Smooth muscle cell (in vitro differentiated cells): Measurements from ENCODE around the gene CASZ1. TPM values are rescaled to one million over a fixed set of nuclear protein-coding genes. Genes with fewer than 3 reads are reported as not detected.

Source experiments
- DNase-seq: peaks from one replicate; lab custom pipeline; 2025; ENCODE audit not compliant: unreplicated experiment; lab: John Stamatoyannopoulos, UW
- H2AFZ ChIP-seq: fragments of 200-600 bp; sonication (generic); 2 replicates; pipeline ENCODE4 v1.6.0; 2016; ENCODE audit warnings: antibody characterized with exemption, low read depth, mild to moderate bottlenecking
- H3F3A ChIP-seq: fragments of 200-600 bp; sonication (generic); 2 replicates; pipeline ENCODE4 v1.6.0; 2017; ENCODE audit warnings: antibody characterized with exemption, low read depth
- H3K27ac ChIP-seq: fragments of 200-600 bp; sonication (generic); 2 replicates; pipeline ENCODE4 v1.5.1; 2016; ENCODE audit warnings: low read depth, mild to moderate bottlenecking
- H3K27me3 ChIP-seq: fragments of 200-600 bp; sonication (generic); 2 replicates; pipeline ENCODE4 v1.6.1; 2016; ENCODE audit warnings: low read depth, mild to moderate bottlenecking
- H3K36me3 ChIP-seq: fragments of 200-600 bp; sonication (generic); 2 replicates; pipeline ENCODE4 v1.5.1; 2016; ENCODE audit warnings: low read depth
- H3K4me1 ChIP-seq: fragments of 200-600 bp; sonication (generic); 2 replicates; pipeline ENCODE4 v1.5.1; 2016; ENCODE audit warnings: low read depth
- H3K4me2 ChIP-seq: fragments of 200-600 bp; sonication (generic); 2 replicates; pipeline ENCODE4 v1.6.0; 2016; ENCODE audit warnings: mild to moderate bottlenecking
- H3K4me3 ChIP-seq: fragments of 200-600 bp; sonication (generic); 2 replicates; pipeline ENCODE4 v1.5.1; 2016; ENCODE audit warnings: mild to moderate bottlenecking
- H3K79me2 ChIP-seq: fragments of 200-600 bp; sonication (generic); 2 replicates; pipeline ENCODE4 v1.6.0; 2016; ENCODE audit warnings: low read depth, mild to moderate bottlenecking
- H3K9ac ChIP-seq: fragments of 200-600 bp; sonication (generic); 2 replicates; pipeline ENCODE4 v1.6.0; 2016; ENCODE audit warnings: low read depth
- H3K9me3 ChIP-seq: fragments of 200-600 bp; sonication (generic); replicated peaks from 2 replicates; pipeline ENCODE4 v1.5.1; 2016; ENCODE audit warnings: low read depth
- H4K20me1 ChIP-seq: fragments of 200-600 bp; sonication (generic); 2 replicates; pipeline ENCODE4 v1.6.0; 2016; ENCODE audit warnings: low read depth
- CTCF ChIP-seq: fragments of 200-600 bp; sonication (generic); IDR thresholded peaks from 2 replicates; pipeline ENCODE4 v1.5.1; 2017; ENCODE audit warnings: borderline replicate concordance, mild to moderate bottlenecking, antibody characterized with exemption; ENCODE audit not compliant: insufficient read depth, poor library complexity, severe bottlenecking
- WGBS: methylation state at CpG from one replicate; pipeline ENCODE4 v1.1.7; 2016; ENCODE audit warnings: low lambda C conversion rate; 5-methylcytosine and 5-hydroxymethylcytosine counted together
- polyA plus RNA-seq: library from polyadenylated mRNA; unstranded; fragments of >200 nt; fragmentation: Nextera tagmentation; extraction: Ambion mirVana; gene quantifications from 2 replicates; pipeline ENCODE4 v1.2.1, GENCODE V29; 2016
- total RNA-seq: library from RNA; depleted of rRNA; stranded (reverse); fragments of >200 nt; gene quantifications from 2 replicates; pipeline ENCODE4 v1.2.3, GENCODE V29; 2014

Gene CASZ1
- total and polyA plus RNA-seq, 2 experiments from 2014 or later, result 0.70 to 1.9 TPM

GRCh38 chr1:10680487-10680886, 116.0 kb downstream of the CASZ1 start:
- Histone ChIP-seq H3K79me2 (no peaks in the 10 kb centered on the region), H3K4me2 (no peak overlapping the region), H3K9me3 (no peaks in the 10 kb centered on the region), H3K36me3 (no peaks in the 10 kb centered on the region), H3K9ac (no peak overlapping the region), H3K27ac (no peak overlapping the region), H3K27me3 (no peaks in the 10 kb centered on the region), H3F3A (no peaks in the 10 kb centered on the region), H4K20me1 (no peaks in the 10 kb centered on the region), H3K4me1 (peaks cover 62% of the 10 kb centered on the region), H2AFZ (no peak overlapping the region), H3K4me3 (no peak overlapping the region)
- WGBS, result 72% methylated on average over 11 of the region's 11 CpGs
- TF ChIP-seq CTCF, result no peak
- no peak for DNase-seq

- H3K9me3 ChIP-seq, result no peaks in the 10 kb centered on the region
- no peaks in the 10 kb centered on the region for H3K79me2 ChIP-seq
- no peak for TF ChIP-seq CTCF
- H3K9ac ChIP-seq, result no peak overlapping the region
- no peaks in the 10 kb centered on the region for H4K20me1 ChIP-seq
- DNase-seq, result no peak
- peaks cover 61% of the 10 kb centered on the region for H3K4me1 ChIP-seq
- H2AFZ ChIP-seq, result no peak overlapping the region
- no peak overlapping the region for H3K4me3 ChIP-seq
- H3F3A ChIP-seq, result no peaks in the 10 kb centered on the region
- 50% methylated on average over 9 of the region's 9 CpGs for WGBS
- no peaks in the 10 kb centered on the region for H3K36me3 ChIP-seq
- H3K4me2 ChIP-seq, result no peak overlapping the region
- H3K27me3 ChIP-seq, result no peaks in the 10 kb centered on the region
- H3K27ac ChIP-seq, result no peak overlapping the region
Observed at GRCh38 chr1:10679496-10680220, 116.8 kb downstream of the CASZ1 start.

GRCh38 chr1:10678852-10679251, 117.6 kb downstream of the CASZ1 start:
- H3K4me2 ChIP-seq, result no peak overlapping the region
- TF ChIP-seq CTCF, result no peak
- no peaks in the 10 kb centered on the region for H3K79me2 ChIP-seq
- H3K9me3 ChIP-seq, result no peaks in the 10 kb centered on the region
- H4K20me1 ChIP-seq, result no peaks in the 10 kb centered on the region
- no peaks in the 10 kb centered on the region for H3K36me3 ChIP-seq
- H3K4me3 ChIP-seq, result no peak overlapping the region
- H2AFZ ChIP-seq, result no peak overlapping the region
- no peaks in the 10 kb centered on the region for H3F3A ChIP-seq
- H3K27ac ChIP-seq, result no peak overlapping the region
- no peak overlapping the region for H3K9ac ChIP-seq
- peaks cover 61% of the 10 kb centered on the region for H3K4me1 ChIP-seq
- no peaks in the 10 kb centered on the region for H3K27me3 ChIP-seq
- WGBS, result 89% methylated on average over 11 of the region's 11 CpGs
- no peak for DNase-seq

GRCh38 chr1:10678402-10678801, 118.0 kb downstream of the CASZ1 start:
- WGBS, result 91% methylated on average over 23 of the region's 23 CpGs
- no peak for TF ChIP-seq CTCF
- H3K9ac ChIP-seq, result no peak overlapping the region
- no peak overlapping the region for H3K4me3 ChIP-seq
- DNase-seq, result no peak
- H2AFZ ChIP-seq, result no peak overlapping the region
- no peak overlapping the region for H3K27ac ChIP-seq
- H3K9me3 ChIP-seq, result no peaks in the 10 kb centered on the region
- H4K20me1 ChIP-seq, result no peaks in the 10 kb centered on the region
- no peak overlapping the region for H3K4me2 ChIP-seq
- peaks cover 61% of the 10 kb centered on the region for H3K4me1 ChIP-seq
- no peaks in the 10 kb centered on the region for H3K36me3 ChIP-seq
- no peaks in the 10 kb centered on the region for H3K79me2 ChIP-seq
- no peaks in the 10 kb centered on the region for H3K27me3 ChIP-seq
- H3F3A ChIP-seq, result no peaks in the 10 kb centered on the region
